Adrenal gland (tissue), 19 donors: Measurements from ENCODE around the gene NFYC. TPM values are rescaled to one million over a fixed set of nuclear protein-coding genes. Genes with fewer than 3 reads are reported as not detected.
A peak's percentile ranks its signal among the peaks of the same experiment; 100 is the strongest.

Experiments
- DNase-seq, 7 donors: peaks; one replicate each; pipeline ENCODE4 v3.0.0-alpha.2; 2019 to 2020
- H3K27ac ChIP-seq, 5 donors: fragments of 200-600 bp; sonication (generic) in 4 of 5; 1 replicate in 3 of 5; 2 replicates in 2 of 5; pipeline versions ENCODE4 v1.5.1 to v1.8.0; 2016 to 2020; ENCODE audit warnings: mild to moderate bottlenecking in 1 of 5
- H3K27me3 ChIP-seq: fragments of 200-600 bp; 2 replicates; pipeline ENCODE4 v1.8.0; 2021
- H3K36me3 ChIP-seq, 2 donors: fragments of 200-600 bp; replicated peaks in 1 of 2; 1 replicate in 1 of 2; 2 replicates in 1 of 2; pipeline versions ENCODE4 v1.5.1 to v1.8.0; 2018 to 2022
- H3K4me1 ChIP-seq, 2 donors: fragments of 200-600 bp; replicated peaks in 1 of 2; 1 replicate in 1 of 2; 2 replicates in 1 of 2; pipeline versions ENCODE4 v1.5.1 to v1.8.0; 2018 to 2021
- H3K4me3 ChIP-seq, 4 donors: fragments of 200-600 bp; sonication (generic) in 3 of 4; one replicate each; pipeline ENCODE4 v1.5.1; 2016 to 2018
- H3K9me3 ChIP-seq, 3 donors: fragments of 200-600 bp; sonication (generic) in 1 of 3; replicated peaks in 1 of 3; 1 replicate in 2 of 3; 2 replicates in 1 of 3; pipeline versions ENCODE4 v1.5.1 to v1.8.0; 2016 to 2021
- POLR2A ChIP-seq, 2 donors: fragments of 450-650 bp; IDR thresholded peaks; one replicate each; pipeline ENCODE4 v1.6.1; 2017; ENCODE audit warnings: antibody characterized with exemption in 2 of 2, mild to moderate bottlenecking in 2 of 2, moderate library complexity in 1 of 2
- WGBS, 4 donors: extraction: QIAGEN DNeasy Blood & Tissue Kit in 2 of 4; methylation state at CpG; one replicate each; pipeline versions ENCODE4 v1.1.5 to v1.1.7; 2013 to 2017; 5-methylcytosine and 5-hydroxymethylcytosine counted together
- intact Hi-C, 2 donors: fragments of 100-400 bp; cut with DNase I; formaldehyde crosslinking; loops; one replicate each; pipeline versions ENCODE4 v1.14.1 to v1.15.0; 2022 to 2023
- long read RNA-seq, 10 donors: library from polyadenylated mRNA in 3 of 10; unstranded in 2 of 10; stranded (forward) in 1 of 10; transcript quantifications; one replicate each; pipeline ENCODE4 v2.0.0 and lab custom pipeline, GENCODE V29; 2021 to 2026
- polyA plus RNA-seq, 3 donors: library from polyadenylated mRNA; stranded (reverse); fragments of 200-250 nt in 2 of 3; fragments of 350-450 nt in 1 of 3; fragmentation: Illumina TruSeq in 1 of 3; extraction: RNeasy Lipid Tissue Mini Kit (QIAGEN cat#74804) in 1 of 3; gene quantifications; one replicate each; pipeline ENCODE4 v1.2.3, GENCODE V29; 2013 to 2014
- total RNA-seq, 9 donors: library from RNA; depleted of rRNA in 4 of 9; stranded (reverse); fragments of >200 nt in 4 of 9; fragments of 120-200 nt in 1 of 9; fragmentation: NEBNext Ultra II Directional in 1 of 9; extraction: Animal tissue kit (Norgen Biotek cat#: 25700) in 1 of 9; gene quantifications; one replicate each; pipeline versions ENCODE4 v1.1.0 to v1.2.4, GENCODE V29; 2013 to 2023
- TF ChIP-seq, protein P1 (sequence below), 6 experiments: fragments of 450-650 bp in 4 of 6; fragments of 200-600 bp in 2 of 6; sonication (generic) in 1 of 6; IDR thresholded peaks; 1 replicate in 5 of 6; 2 replicates in 1 of 6; pipeline versions ENCODE4 v1.5.1 to v1.8.0; 2016 to 2021; ENCODE audit warnings: antibody characterized with exemption in 6 of 6, mild to moderate bottlenecking in 2 of 6, moderate library complexity in 1 of 6
- donor health status: healthy with polysubstance abuse.
- donor health status: Bipolar disorder and iron deficiency.
- donor health status: DM: yes; HTN: yes; CAD: no.
- donor health status: DM: no; HTN: no; CAD: no.
- donor health status: DM: no; HTN: no; CAD: no.
- donor health status: DM: yes; HTN: yes; CAD: no.

Gene NFYC
- total RNA-seq = 10 to 100 TPM; 35.9 to 73.8 (median 51.3) TPM
- polyA plus RNA-seq = 10 to 100 TPM; 37.5 to 65.2 (median 38.8) TPM
- long read RNA-seq, donor 1, transcript NFYC-213 (10 exons, 1,950 nt) = major isoform, 9 of 15 reads
- long read RNA-seq, donor 1, partial matches to known transcripts = 0 of 15 reads
- long read RNA-seq, donor 1, other reads (novel, unspliced or antisense) = 0 of 15 reads
- long read RNA-seq, donor 2, transcript NFYC-213 (10 exons, 1,950 nt) = major isoform, 8 of 10 reads
- long read RNA-seq, donor 2, partial matches to known transcripts = 0 of 10 reads
- long read RNA-seq, donor 2, other reads (novel, unspliced or antisense) = 0 of 10 reads
- long read RNA-seq, donor 3, transcript NFYC-213 (10 exons, 1,950 nt) = major isoform, 8 of 11 reads
- long read RNA-seq, donor 3, partial matches to known transcripts = 0 of 11 reads
- long read RNA-seq, donor 3, other reads (novel, unspliced or antisense) = 0 of 11 reads
- long read RNA-seq, donor 4, transcript NFYC-213 (10 exons, 1,950 nt) = major isoform, 12 of 20 reads
- long read RNA-seq, donor 4, partial matches to known transcripts = 0 of 20 reads
- long read RNA-seq, donor 4, other reads (novel, unspliced or antisense) = 4 of 20 reads
- long read RNA-seq, donor 5, transcript NFYC-202 (10 exons, 1,202 nt) = minor isoform, 7 of 64 reads
- long read RNA-seq, donor 5, transcript NFYC-213 (10 exons, 1,950 nt) = major isoform, 36 of 64 reads
- long read RNA-seq, donor 5, partial matches to known transcripts = 1 of 64 reads
- long read RNA-seq, donor 5, other reads (novel, unspliced or antisense) = 20 of 64 reads
- long read RNA-seq, donor 6, transcript NFYC-213 (10 exons, 1,950 nt) = major isoform, 10 of 17 reads
- long read RNA-seq, donor 6, partial matches to known transcripts = 1 of 17 reads
- long read RNA-seq, donor 6, other reads (novel, unspliced or antisense) = 5 of 17 reads
- long read RNA-seq, donor 7, partial matches to known transcripts = 0 of 4 reads
- long read RNA-seq, donor 7, other reads (novel, unspliced or antisense) = 0 of 4 reads
- long read RNA-seq, donor 8, transcript NFYC-213 (10 exons, 1,950 nt) = major isoform, 12 of 15 reads
- long read RNA-seq, donor 8, partial matches to known transcripts = 0 of 15 reads
- long read RNA-seq, donor 8, other reads (novel, unspliced or antisense) = 0 of 15 reads
- long read RNA-seq, donor 9, transcript NFYC-213 (10 exons, 1,950 nt) = major isoform, 6 of 10 reads
- long read RNA-seq, donor 9, partial matches to known transcripts = 0 of 10 reads
- long read RNA-seq, donor 9, other reads (novel, unspliced or antisense) = 0 of 10 reads
- long read RNA-seq, donor 10, transcript NFYC-213 (10 exons, 1,950 nt) = major isoform, 6 of 10 reads
- long read RNA-seq, donor 10, partial matches to known transcripts = 0 of 10 reads
- long read RNA-seq, donor 10, other reads (novel, unspliced or antisense) = 0 of 10 reads

DNA sequence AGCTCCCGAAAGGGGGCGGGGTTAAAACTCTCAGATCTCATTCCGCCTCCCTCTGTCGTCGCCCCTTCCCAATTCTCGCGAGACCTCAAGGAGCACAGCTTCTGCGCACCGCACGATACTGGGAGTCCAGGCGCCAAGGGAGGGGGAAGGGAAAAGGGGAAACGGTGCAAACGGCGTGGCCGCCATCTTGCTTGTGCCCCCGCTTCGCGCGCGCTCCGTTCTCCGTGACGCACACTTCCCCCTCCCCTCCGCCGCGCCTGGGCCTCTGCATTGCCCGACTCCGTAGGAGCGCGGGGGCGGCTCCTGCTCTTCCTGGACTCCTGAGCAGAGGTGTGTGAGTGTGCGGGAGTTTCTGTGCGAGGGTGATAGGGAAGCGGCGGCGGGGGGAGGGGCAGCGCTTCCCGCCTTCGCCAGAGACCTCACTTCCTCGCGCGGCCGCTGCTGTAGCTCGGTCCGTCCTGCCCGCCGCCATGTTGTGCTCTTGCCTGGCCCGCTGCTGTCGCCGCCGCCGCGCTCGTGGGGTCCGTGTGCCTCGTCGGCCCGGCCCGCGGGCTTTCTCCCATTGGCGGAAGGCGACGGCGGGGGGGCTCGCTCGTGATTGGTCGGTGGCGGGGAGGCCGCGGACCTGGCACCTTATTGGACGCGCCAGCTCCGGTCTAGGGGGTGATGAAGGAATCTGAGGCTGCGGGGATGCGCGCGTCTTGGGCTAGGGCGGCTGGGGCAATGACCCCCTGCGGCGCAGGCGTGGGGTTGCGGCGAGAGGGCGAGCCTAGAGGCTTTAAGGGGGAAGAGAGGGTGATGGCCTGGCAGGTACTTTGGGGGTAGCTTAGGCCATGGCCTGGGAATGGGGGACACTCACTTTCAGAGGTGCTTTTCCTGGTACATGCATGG is at the start of gene NFYC:
Gene NFYC, plus strand, starts transcription at position 167 of the 891 bp plus-strand sequence. CDS start 47,140 bp downstream, outside the sequence.
- Histone ChIP-seq H3K27me3 (no peaks in the 10 kb centered on the region), H3K4me3 (peak within 1 kb of the TSS; percentile 2 to 100 (median 76)), H3K9me3 (no peaks in the 10 kb centered on the region), H3K27ac (peak within 1 kb of the TSS; percentile 92 to 100 (median 98)), H3K4me1 (peaks cover 21 to 48% of the 10 kb centered on the region in 2 donors), H3K36me3 (no peaks in the 10 kb centered on the region)
- intact Hi-C loops = no loop called here
- 0 to 1% (median 0%) methylated on average over 36 to 84 of the region's 84 CpGs for WGBS, 4 donors
- peak; percentile 98 to 99 (median 99) for DNase-seq
- TF ChIP-seq POLR2A (IDR thresholded peaks at IDR 0.05) = peak; percentile 93 to 96
- TF ChIP-seq, protein P1, sequence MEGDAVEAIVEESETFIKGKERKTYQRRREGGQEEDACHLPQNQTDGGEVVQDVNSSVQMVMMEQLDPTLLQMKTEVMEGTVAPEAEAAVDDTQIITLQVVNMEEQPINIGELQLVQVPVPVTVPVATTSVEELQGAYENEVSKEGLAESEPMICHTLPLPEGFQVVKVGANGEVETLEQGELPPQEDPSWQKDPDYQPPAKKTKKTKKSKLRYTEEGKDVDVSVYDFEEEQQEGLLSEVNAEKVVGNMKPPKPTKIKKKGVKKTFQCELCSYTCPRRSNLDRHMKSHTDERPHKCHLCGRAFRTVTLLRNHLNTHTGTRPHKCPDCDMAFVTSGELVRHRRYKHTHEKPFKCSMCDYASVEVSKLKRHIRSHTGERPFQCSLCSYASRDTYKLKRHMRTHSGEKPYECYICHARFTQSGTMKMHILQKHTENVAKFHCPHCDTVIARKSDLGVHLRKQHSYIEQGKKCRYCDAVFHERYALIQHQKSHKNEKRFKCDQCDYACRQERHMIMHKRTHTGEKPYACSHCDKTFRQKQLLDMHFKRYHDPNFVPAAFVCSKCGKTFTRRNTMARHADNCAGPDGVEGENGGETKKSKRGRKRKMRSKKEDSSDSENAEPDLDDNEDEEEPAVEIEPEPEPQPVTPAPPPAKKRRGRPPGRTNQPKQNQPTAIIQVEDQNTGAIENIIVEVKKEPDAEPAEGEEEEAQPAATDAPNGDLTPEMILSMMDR (IDR thresholded peaks at IDR 0.05) = peak in 1 of 6 experiments; percentile 13

DNA sequence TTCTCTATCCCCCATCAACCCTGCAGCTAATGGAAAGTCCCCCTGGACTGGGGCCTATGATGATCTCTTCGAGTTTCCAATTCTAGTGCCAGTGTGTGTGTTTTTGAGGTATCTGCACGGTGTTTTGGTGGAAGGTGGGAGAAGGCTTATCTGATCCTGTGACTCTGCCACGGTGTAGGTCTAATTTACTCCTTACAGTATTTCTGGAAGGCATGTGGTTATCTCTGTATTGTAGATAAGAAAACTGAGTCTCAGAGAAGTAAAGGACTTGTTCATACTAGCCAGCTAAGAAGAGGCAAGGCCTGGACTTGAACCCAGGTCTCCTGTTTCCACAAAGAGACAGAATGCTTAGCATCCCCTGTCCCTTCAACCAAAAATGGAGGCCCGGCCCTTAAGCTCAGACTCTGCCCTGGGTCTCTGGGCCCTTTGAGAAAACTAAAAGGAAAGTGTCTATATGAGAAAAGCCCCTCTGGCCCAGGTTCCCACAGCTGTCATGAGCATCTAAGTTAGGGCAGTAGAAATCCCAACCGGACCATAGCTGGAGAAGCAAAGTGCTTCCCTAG is 46.3 kb upstream of the NFYC start:
- no peaks in the 10 kb centered on the region for H3K27me3 ChIP-seq
- WGBS, 4 donors = 88 to 100% (median 91%) methylated on average over 5 of the region's 5 CpGs
- no peaks in the 10 kb centered on the region for H3K36me3 ChIP-seq
- no peaks in the 10 kb centered on the region for H3K4me1 ChIP-seq
- no peak overlapping the region for H3K4me3 ChIP-seq
- no peaks in the 10 kb centered on the region for H3K9me3 ChIP-seq
- DNase-seq = no peak
- intact Hi-C loops = no loop called here
- no peak overlapping the region for H3K27ac ChIP-seq
- TF ChIP-seq POLR2A (IDR thresholded peaks at IDR 0.05) = no peak
- TF ChIP-seq, protein P1 (IDR thresholded peaks at IDR 0.05) = no peak

DNA sequence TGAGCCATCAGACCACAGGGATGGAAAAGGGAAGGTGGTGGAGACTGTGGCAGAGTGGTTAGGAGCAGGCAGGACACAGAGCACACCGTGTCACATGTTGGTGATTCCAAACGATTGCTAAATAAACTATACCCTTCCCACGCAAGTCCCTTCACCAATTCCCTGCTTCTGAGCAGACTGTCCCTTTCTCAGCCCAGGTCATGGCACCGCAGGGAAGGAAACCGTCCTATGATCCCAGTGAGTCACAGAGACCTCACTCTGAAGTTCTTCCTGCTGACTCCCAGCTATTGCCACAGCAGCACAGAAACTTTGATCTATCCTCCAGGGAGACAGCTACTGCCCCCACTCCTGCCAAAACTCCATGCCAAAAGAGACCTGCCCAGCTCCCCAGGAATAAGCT is 45.2 kb upstream of the NFYC start:
- Histone ChIP-seq H3K27ac (peak overlapping the region in 1 of 5 donors; percentile 23), H3K4me1 (no peaks in the 10 kb centered on the region), H3K9me3 (no peaks in the 10 kb centered on the region), H3K4me3 (no peak overlapping the region), H3K36me3 (no peaks in the 10 kb centered on the region), H3K27me3 (no peaks in the 10 kb centered on the region)
- TF ChIP-seq, protein P1 (IDR thresholded peaks at IDR 0.05) = no peak
- no peak for TF ChIP-seq POLR2A (IDR thresholded peaks at IDR 0.05)
- DNase-seq = peak in 3 of 7 donors; percentile 16 to 41 (median 28)
- WGBS, 4 donors = 56 to 72% (median 60%) methylated on average over 5 of the region's 5 CpGs
- intact Hi-C loops = no loop called here
